ENCODE results near the gene NPVF.

Gene NPVF

GRCh38 chr7:25223206-25223605, 5.1 kb downstream of the NPVF start:
- DNase-seq = no peak

- no peak for DNase-seq
Measured at GRCh38 chr7:25222666-25223065, 5.6 kb downstream of the NPVF start.

- DNase-seq = no peak
Measured at GRCh38 chr7:25221009-25221408, 7.3 kb downstream of the NPVF start.

- no peak for DNase-seq
Measured at GRCh38 chr7:25218191-25218590, 10.1 kb downstream of the NPVF start.

- DNase-seq = peak; percentile 56
Measured at GRCh38 chr7:25216837-25217236, 11.4 kb downstream of the NPVF start.

GRCh38 chr7:25215694-25216335, 12.5 kb downstream of the NPVF start:
- DNase-seq = no peak

GRCh38 chr7:25208525-25209221, 19.6 kb downstream of the NPVF start:
- DNase-seq = no peak

- no peak for DNase-seq
Measured at GRCh38 chr7:25207887-25208286, 20.4 kb downstream of the NPVF start.

- no peak for DNase-seq
Measured at GRCh38 chr7:25206765-25207164, 21.5 kb downstream of the NPVF start.

GRCh38 chr7:25196132-25196896, 32.0 kb downstream of the NPVF start:
- DNase-seq = no peak

- no peak for DNase-seq
Measured at GRCh38 chr7:25194036-25194435, 34.2 kb downstream of the NPVF start.

GRCh38 chr7:25192043-25192442, 36.2 kb downstream of the NPVF start:
- DNase-seq = no peak

GRCh38 chr7:25189197-25189596, 39.1 kb downstream of the NPVF start:
- no peak for DNase-seq

GRCh38 chr7:25187932-25188331, 40.4 kb downstream of the NPVF start:
- DNase-seq = no peak

- no peak for DNase-seq
Measured at GRCh38 chr7:25186436-25186835, 41.9 kb downstream of the NPVF start.

- no peak for DNase-seq
Measured at GRCh38 chr7:25181532-25181931, 46.8 kb downstream of the NPVF start.

GRCh38 chr7:25180946-25181345, 47.3 kb downstream of the NPVF start:
- DNase-seq = no peak

GRCh38 chr7:25180592-25180923, 47.7 kb downstream of the NPVF start:
- DNase-seq = no peak

- DNase-seq = peak; percentile 82
Measured at GRCh38 chr7:25179771-25180591, 48.3 kb downstream of the NPVF start.

- no peak for DNase-seq
Measured at GRCh38 chr7:25179325-25179724, 49.0 kb downstream of the NPVF start.
